ENCODE data around the gene NUCKS1.

Gene NUCKS1

GRCh38 chr1:205749234-205750137, 496 bp downstream of the NUCKS1 start:
- peaks cover 3% of the 10 kb centered on the region; the same call in 1 of the 2 replicates for H3F3A ChIP-seq (ENCODE audit: low read depth)
- H3K27me3 ChIP-seq (ENCODE audit: insufficient read depth, low read length, poor library complexity, severe bottlenecking): no peaks in the 10 kb centered on the region
- H3K36me3 ChIP-seq (ENCODE audit: insufficient read depth, low read length): 0 out of 2 replicates have a peak, but pooled peaks cover 2% of the 10 kb centered on the region
- H3K9me2 ChIP-seq (replicated peaks; ENCODE audit: low read depth, low read length): no peaks in the 10 kb centered on the region
- peaks cover 39% of the 10 kb centered on the region for H3K4me1 ChIP-seq (ENCODE audit: insufficient read depth, low read length, poor library complexity, severe bottlenecking)
- TF ChIP-seq EZH2phosphoT487 (IDR thresholded peaks at IDR 0.05; ENCODE audit: borderline replicate concordance): no peak
- TF ChIP-seq, protein P1, sequence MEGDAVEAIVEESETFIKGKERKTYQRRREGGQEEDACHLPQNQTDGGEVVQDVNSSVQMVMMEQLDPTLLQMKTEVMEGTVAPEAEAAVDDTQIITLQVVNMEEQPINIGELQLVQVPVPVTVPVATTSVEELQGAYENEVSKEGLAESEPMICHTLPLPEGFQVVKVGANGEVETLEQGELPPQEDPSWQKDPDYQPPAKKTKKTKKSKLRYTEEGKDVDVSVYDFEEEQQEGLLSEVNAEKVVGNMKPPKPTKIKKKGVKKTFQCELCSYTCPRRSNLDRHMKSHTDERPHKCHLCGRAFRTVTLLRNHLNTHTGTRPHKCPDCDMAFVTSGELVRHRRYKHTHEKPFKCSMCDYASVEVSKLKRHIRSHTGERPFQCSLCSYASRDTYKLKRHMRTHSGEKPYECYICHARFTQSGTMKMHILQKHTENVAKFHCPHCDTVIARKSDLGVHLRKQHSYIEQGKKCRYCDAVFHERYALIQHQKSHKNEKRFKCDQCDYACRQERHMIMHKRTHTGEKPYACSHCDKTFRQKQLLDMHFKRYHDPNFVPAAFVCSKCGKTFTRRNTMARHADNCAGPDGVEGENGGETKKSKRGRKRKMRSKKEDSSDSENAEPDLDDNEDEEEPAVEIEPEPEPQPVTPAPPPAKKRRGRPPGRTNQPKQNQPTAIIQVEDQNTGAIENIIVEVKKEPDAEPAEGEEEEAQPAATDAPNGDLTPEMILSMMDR (conservative IDR thresholded peaks at IDR 0.05; ENCODE audit: low read length): no peak
- H3K4me2 ChIP-seq (ENCODE audit: low read depth, low read length, poor library complexity, severe bottlenecking): peak overlapping the region; percentile 91
- H3K9me3 ChIP-seq (ENCODE audit: insufficient read depth, low read depth, low read length): no peaks in the 10 kb centered on the region
- H2AFZ ChIP-seq (ENCODE audit: low read length): no peak overlapping the region
- H3K9ac ChIP-seq (ENCODE audit: low read depth, low read length, poor library complexity, severe bottlenecking): peak overlapping the region; percentile 98
- peak overlapping the region; percentile 80 for H3K4me3 ChIP-seq (ENCODE audit: low read length, poor library complexity, severe bottlenecking)
- peaks cover 55% of the 10 kb centered on the region for H3K79me2 ChIP-seq (ENCODE audit: insufficient read depth, low read length)
- peaks cover 44% of the 10 kb centered on the region for H4K20me1 ChIP-seq (ENCODE audit: insufficient read depth, low read length, poor library complexity, severe bottlenecking)

DNA sequence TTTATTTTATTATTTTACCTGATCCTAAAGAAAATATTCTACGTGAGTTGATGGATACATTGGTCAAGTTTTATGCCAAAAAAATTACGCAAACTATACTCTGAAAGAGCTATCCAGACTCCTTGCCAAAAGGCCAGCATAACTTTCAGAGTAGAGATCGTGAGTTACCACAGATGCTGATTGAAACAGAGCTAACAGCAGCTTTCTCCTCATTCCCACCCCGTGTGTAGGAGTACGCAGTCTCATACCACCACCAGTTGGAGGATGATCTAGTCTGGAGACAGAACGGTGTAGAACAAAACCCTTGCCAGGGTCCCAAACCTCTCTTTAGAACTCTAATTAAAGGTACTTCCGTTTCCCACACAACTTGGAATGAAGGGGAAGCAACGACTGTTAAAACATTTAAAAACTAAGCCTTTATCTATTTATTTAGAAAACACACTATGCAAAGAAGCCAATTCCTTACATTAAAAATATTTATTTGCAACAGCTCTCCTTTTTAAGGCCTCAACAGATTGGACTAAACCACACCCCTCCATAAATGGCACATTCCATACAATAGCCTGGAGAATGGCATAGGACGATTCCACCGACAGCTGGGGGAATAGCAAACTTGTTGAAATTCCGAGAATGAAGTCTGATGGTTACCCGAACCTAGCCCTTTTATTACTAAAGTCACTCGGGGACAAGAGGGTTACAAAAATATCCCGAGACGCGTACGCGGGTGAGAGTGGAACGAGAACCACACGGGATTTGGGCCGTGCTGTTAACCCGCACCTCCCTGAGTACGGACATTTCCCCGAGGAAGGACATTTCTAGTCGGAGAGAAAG, 1.4 kb downstream of the NUCKS1 start:
- Histone ChIP-seq H3K4me1 (ENCODE audit: insufficient read depth, low read length, poor library complexity, severe bottlenecking) (peaks cover 46% of the 10 kb centered on the region), H3K9me3 (ENCODE audit: insufficient read depth, low read depth, low read length) (no peaks in the 10 kb centered on the region), H4K20me1 (ENCODE audit: insufficient read depth, low read length, poor library complexity, severe bottlenecking) (peaks cover 52% of the 10 kb centered on the region), H3K27me3 (ENCODE audit: insufficient read depth, low read length, poor library complexity, severe bottlenecking) (no peaks in the 10 kb centered on the region), H2AFZ (ENCODE audit: low read length) (no peak overlapping the region), H3K9ac (ENCODE audit: low read depth, low read length, poor library complexity, severe bottlenecking) (peak overlapping the region; percentile 98), H3K79me2 (ENCODE audit: insufficient read depth, low read length) (peaks cover 64% of the 10 kb centered on the region), H3K36me3 (ENCODE audit: insufficient read depth, low read length) (0 out of 2 replicates have a peak, but pooled peaks cover 7% of the 10 kb centered on the region), H3F3A (ENCODE audit: low read depth) (peaks cover 3% of the 10 kb centered on the region; the same call in 1 of the 2 replicates), H3K4me2 (ENCODE audit: low read depth, low read length, poor library complexity, severe bottlenecking) (peak overlapping the region; percentile 91), H3K4me3 (ENCODE audit: low read length, poor library complexity, severe bottlenecking) (peak overlapping the region; percentile 80), H3K9me2 (replicated peaks; ENCODE audit: low read depth, low read length) (no peaks in the 10 kb centered on the region)
- TF ChIP-seq EZH2phosphoT487 (IDR thresholded peaks at IDR 0.05; ENCODE audit: borderline replicate concordance): no peak

- H3K9ac ChIP-seq (ENCODE audit: low read depth, low read length, poor library complexity, severe bottlenecking): peak overlapping the region; percentile 98
- peak overlapping the region; percentile 91 for H3K4me2 ChIP-seq (ENCODE audit: low read depth, low read length, poor library complexity, severe bottlenecking)
- peaks cover 69% of the 10 kb centered on the region for H4K20me1 ChIP-seq (ENCODE audit: insufficient read depth, low read length, poor library complexity, severe bottlenecking)
- H3K9me2 ChIP-seq (replicated peaks; ENCODE audit: low read depth, low read length): no peaks in the 10 kb centered on the region
- H3K79me2 ChIP-seq (ENCODE audit: insufficient read depth, low read length): peaks cover 81% of the 10 kb centered on the region
- H3K4me1 ChIP-seq (ENCODE audit: insufficient read depth, low read length, poor library complexity, severe bottlenecking): peaks cover 59% of the 10 kb centered on the region
- H3K36me3 ChIP-seq (ENCODE audit: insufficient read depth, low read length): 0 out of 2 replicates have a peak, but pooled peaks cover 7% of the 10 kb centered on the region
- H3K9me3 ChIP-seq (ENCODE audit: insufficient read depth, low read depth, low read length): no peaks in the 10 kb centered on the region
- no peaks in the 10 kb centered on the region for H3K27me3 ChIP-seq (ENCODE audit: insufficient read depth, low read length, poor library complexity, severe bottlenecking)
- H2AFZ ChIP-seq (ENCODE audit: low read length): no peak overlapping the region
- peak overlapping the region; percentile 80 for H3K4me3 ChIP-seq (ENCODE audit: low read length, poor library complexity, severe bottlenecking)
- no peaks in the 10 kb centered on the region for H3F3A ChIP-seq (ENCODE audit: low read depth)
- TF ChIP-seq, protein P1 (conservative IDR thresholded peaks at IDR 0.05; ENCODE audit: low read length): no peak
- no peak for TF ChIP-seq EZH2phosphoT487 (IDR thresholded peaks at IDR 0.05; ENCODE audit: borderline replicate concordance)
Observed at GRCh38 chr1:205746757-205747412, 3.1 kb downstream of the NUCKS1 start.
